ENCODE results near the gene SND1.

DNA sequence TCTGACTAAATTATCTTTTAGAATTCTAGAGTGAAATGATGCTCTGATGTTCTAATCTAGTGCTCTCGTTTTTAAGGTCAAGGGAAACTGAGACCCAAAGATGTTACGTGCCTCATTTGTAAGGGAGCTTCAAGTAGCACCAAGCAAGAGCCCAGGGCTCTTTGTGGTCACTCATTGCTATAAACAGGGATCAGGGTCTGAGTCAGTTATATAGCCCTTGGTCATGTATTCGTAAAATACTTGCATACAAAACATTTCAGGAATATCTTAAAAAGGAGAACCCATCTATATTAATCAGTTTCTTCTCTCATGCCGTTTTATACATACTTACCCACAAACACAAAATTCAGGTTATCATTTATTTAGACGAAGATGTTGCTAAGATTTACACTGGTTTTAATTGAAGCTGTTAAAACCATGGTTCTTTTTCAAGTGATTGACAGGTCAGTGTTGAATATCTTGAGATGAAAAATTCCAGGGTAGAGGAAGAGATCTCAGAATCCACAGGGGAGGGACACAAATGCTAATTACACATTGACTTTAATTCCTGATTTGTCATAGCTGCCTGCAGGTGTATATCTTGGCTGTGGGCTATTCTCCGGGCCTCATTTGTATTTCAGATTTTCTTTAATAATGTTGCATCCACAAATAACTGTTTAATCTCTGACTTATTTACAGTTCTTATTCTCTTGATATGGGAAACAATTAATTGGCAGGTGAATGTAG, 188.4 kb downstream of the SND1 start:
- TF ChIP-seq POLR2A (IDR thresholded peaks at IDR 0.05; ENCODE audit: low read depth, low read length) (no peak), POLR2AphosphoS5 (IDR thresholded peaks at IDR 0.05; ENCODE audit: low read depth, low read length) (no peak), TAF1 (IDR thresholded peaks at IDR 0.05; ENCODE audit: borderline replicate concordance, low read depth, low read length) (no peak)

Data from GM12892 (cell line).